GM23338 (cell line): ENCODE data around the gene RER1. TPM values are rescaled to one million over a fixed set of nuclear protein-coding genes. Genes with fewer than 3 reads are reported as not detected.

ENCODE experiments used
- ATAC-seq: fragments of 200-7000 bp; cut with Tn5 transposase; 3 replicates; pipeline ENCODE4 v1.9.1; 2020
- DNase-seq: peaks from one replicate; pipeline ENCODE4 v3.0.0-alpha.2; 2015; ENCODE audit warnings: low spot score
- H2AFZ ChIP-seq: fragments of 200-600 bp; sonication (generic); 2 replicates; pipeline ENCODE4 v1.8.0; 2016; ENCODE audit warnings: antibody characterized with exemption, mild to moderate bottlenecking, moderate library complexity
- H3F3A ChIP-seq: fragments of 200-600 bp; sonication (generic); replicated peaks from 2 replicates; pipeline ENCODE4 v1.8.0; 2017; ENCODE audit warnings: antibody characterized with exemption, mixed run types, low read depth
- H3K27ac ChIP-seq: fragments of 200-600 bp; sonication (generic); 2 replicates; pipeline ENCODE4 v1.6.1; 2016; ENCODE audit warnings: low read depth
- H3K27me3 ChIP-seq: fragments of 200-600 bp; sonication (generic); 2 replicates; pipeline ENCODE4 v1.8.0; 2016; ENCODE audit warnings: mild to moderate bottlenecking, mixed run types, moderate library complexity; ENCODE audit not compliant: insufficient read depth
- H3K36me3 ChIP-seq: fragments of 200-600 bp; sonication (generic); 2 replicates; pipeline ENCODE4 v1.8.0; 2016; ENCODE audit warnings: mild to moderate bottlenecking; ENCODE audit not compliant: insufficient read depth
- H3K4me1 ChIP-seq: fragments of 200-600 bp; sonication (generic); 2 replicates; pipeline ENCODE4 v1.8.0; 2016; ENCODE audit warnings: mild to moderate bottlenecking, moderate library complexity; ENCODE audit not compliant: insufficient read depth
- H3K4me2 ChIP-seq: fragments of 200-600 bp; sonication (generic); 2 replicates; pipeline ENCODE4 v1.7.1; 2017; ENCODE audit warnings: mixed run types
- H3K4me3 ChIP-seq: fragments of 200-600 bp; sonication (generic); 2 replicates; pipeline ENCODE4 v1.6.1; 2016; ENCODE audit warnings: mixed run types
- H3K79me2 ChIP-seq: fragments of 200-600 bp; sonication (generic); replicated peaks from 2 replicates; pipeline ENCODE4 v1.8.0; 2017; ENCODE audit warnings: mild to moderate bottlenecking; ENCODE audit not compliant: insufficient read depth
- H3K9me2 ChIP-seq: fragments of 200-600 bp; sonication (generic); 2 replicates; pipeline ENCODE4 v1.8.0; 2017; ENCODE audit not compliant: insufficient read depth
- H4K20me1 ChIP-seq: fragments of 200-600 bp; sonication (generic); replicated peaks from 2 replicates; pipeline ENCODE4 v1.8.0; 2017; ENCODE audit warnings: mild to moderate bottlenecking; ENCODE audit not compliant: insufficient read depth
- H3K27ac Mint-ChIP-seq: 2 replicates; pipeline ENCODE4 v1.8.0; 2020; ENCODE audit warnings: inconsistent platforms, mild to moderate bottlenecking, moderate library complexity, mixed read lengths
- H3K27me3 Mint-ChIP-seq: 3 replicates; pipeline ENCODE4 v1.8.0; 2022; ENCODE audit warnings: low read depth, mild to moderate bottlenecking, moderate library complexity, mixed read lengths, inconsistent platforms; ENCODE audit not compliant: insufficient read depth, poor library complexity
- H3K36me3 Mint-ChIP-seq: 3 replicates; pipeline ENCODE4 v1.8.0; 2021; ENCODE audit warnings: low read depth, mild to moderate bottlenecking, inconsistent platforms, moderate library complexity, mixed read lengths
- H3K4me1 Mint-ChIP-seq: 3 replicates; pipeline ENCODE4 v1.8.0; 2020; ENCODE audit warnings: mild to moderate bottlenecking, inconsistent platforms, mixed read lengths
- H3K4me3 Mint-ChIP-seq: 3 replicates; pipeline ENCODE4 v1.8.0; 2021; ENCODE audit warnings: moderate library complexity, mild to moderate bottlenecking, inconsistent platforms, mixed read lengths
- H3K9me3 Mint-ChIP-seq: 3 replicates; pipeline ENCODE4 v1.8.0; 2020; ENCODE audit warnings: moderate library complexity, mild to moderate bottlenecking, inconsistent platforms, mixed read lengths
- CREB1 ChIP-seq: fragments of 250-450 bp; sonication (Bioruptor Pico); IDR thresholded peaks from 2 replicates; pipeline ENCODE4 v1.5.0; 2020; ENCODE audit warnings: low read depth, mild to moderate bottlenecking, moderate library complexity
- ETS1 ChIP-seq: IDR thresholded peaks from 2 replicates; pipeline ENCODE4 v1.6.1; 2016; ENCODE audit warnings: antibody characterized with exemption
- EZH2 ChIP-seq: fragments of 200-600 bp; sonication (generic); IDR thresholded peaks from one replicate; pipeline ENCODE4 v1.8.0; 2017; ENCODE audit warnings: antibody characterized with exemption, mild to moderate bottlenecking, low read depth; ENCODE audit not compliant: unreplicated experiment
- JUNB ChIP-seq: IDR thresholded peaks from one replicate; pipeline ENCODE4 v1.6.1; 2016; ENCODE audit warnings: antibody characterized with exemption; ENCODE audit not compliant: unreplicated experiment
- ZNF331 ChIP-seq: fragments of 250-450 bp; sonication (Bioruptor Pico); IDR thresholded peaks from 2 replicates; pipeline ENCODE4 v1.5.0; 2020; ENCODE audit warnings: low read depth, mild to moderate bottlenecking, moderate library complexity
- ZNF462 ChIP-seq: fragments of 250-450 bp; sonication (Bioruptor Pico); IDR thresholded peaks from 2 replicates; pipeline ENCODE4 v1.5.0; 2020; ENCODE audit warnings: mild to moderate bottlenecking, moderate library complexity
- polyA plus RNA-seq: library from polyadenylated mRNA; unstranded; fragments of >200 nt; fragmentation: Nextera tagmentation; extraction: Ambion mirVana; gene quantifications from 2 replicates; pipeline ENCODE4 v1.2.1, GENCODE V29; 2016
- total RNA-seq: library from RNA; depleted of rRNA; stranded (reverse); fragments of >200 nt; shearing (Covaris generic); gene quantifications from 2 replicates; pipeline ENCODE4 v1.2.3, GENCODE V29; 2014
- TF ChIP-seq, protein P1 (sequence below): IDR thresholded peaks from one replicate; pipeline ENCODE4 v1.6.1; 2018; ENCODE audit warnings: antibody characterized with exemption; ENCODE audit not compliant: unreplicated experiment

The RER1 gene
- total and polyA plus RNA-seq, 2 experiments from 2014 or later: 58.4 to 99.5 TPM

DNA sequence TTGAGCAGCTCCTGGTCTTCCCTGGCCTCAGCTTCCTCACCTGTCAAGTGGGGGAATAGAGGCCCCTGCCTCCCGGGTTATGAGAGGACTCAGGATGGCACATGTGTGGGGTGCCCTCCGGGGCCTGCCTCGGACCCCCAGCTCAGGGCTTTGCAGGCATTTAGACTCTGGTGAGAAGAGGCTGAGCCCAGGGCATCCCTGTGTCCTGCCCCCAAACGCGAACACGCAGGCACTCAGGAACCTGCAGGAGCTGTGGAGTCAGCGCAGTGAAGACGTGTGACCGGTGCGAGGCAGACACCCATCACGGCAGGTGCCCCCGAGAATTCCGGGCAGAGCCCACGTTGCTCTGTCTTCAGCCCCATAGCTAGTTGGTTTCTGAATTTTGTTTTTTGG is 26.2 kb downstream of the RER1 start:
- H3K4me3 ChIP-seq: no peak overlapping the region

DNA sequence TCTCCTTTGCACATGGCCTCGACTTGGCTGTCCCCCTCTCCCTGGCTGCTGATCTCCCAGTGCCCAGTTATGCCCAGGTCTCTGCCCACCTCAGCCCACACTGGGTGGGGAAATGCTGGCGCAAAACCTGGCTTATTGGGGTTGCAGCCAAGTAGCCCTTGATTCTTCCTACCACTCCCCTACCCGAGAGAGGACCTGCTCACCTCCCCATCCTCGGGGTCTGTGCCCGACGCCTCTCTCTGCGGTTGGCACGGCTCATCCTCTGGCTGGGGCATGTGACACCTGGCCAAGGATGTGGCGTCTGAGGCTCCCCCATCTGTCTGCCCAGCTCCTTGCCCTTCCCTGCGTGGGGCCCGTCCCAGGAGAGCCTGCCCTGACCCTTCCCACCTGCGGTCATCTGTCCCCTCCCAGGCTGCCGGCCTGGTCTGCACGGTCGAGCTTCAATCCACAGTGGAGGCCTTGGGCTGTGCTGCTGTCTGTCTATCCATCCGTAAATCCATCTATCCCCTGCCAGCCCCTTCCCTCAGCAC is 27.2 kb downstream of the RER1 start:
- Histone ChIP-seq H3K36me3 (no peaks in the 10 kb centered on the region), H3K27ac (no peak overlapping the region), H3F3A (peaks cover 3% of the 10 kb centered on the region; the same call in 1 of the 2 replicates), H4K20me1 (no peaks in the 10 kb centered on the region), H2AFZ (no peak overlapping the region), H3K27me3 (no peaks in the 10 kb centered on the region), H3K9me2 (no peaks in the 10 kb centered on the region), H3K4me1 (peaks cover 4% of the 10 kb centered on the region; the same call in 1 of the 2 replicates), H3K79me2 (no peaks in the 10 kb centered on the region), H3K4me3 (no peak overlapping the region), H3K4me2 (no peak overlapping the region)
- no peak overlapping the region for H3K4me3 Mint-ChIP-seq
- peaks cover 17% of the 10 kb centered on the region for H3K27me3 Mint-ChIP-seq
- 0 out of 3 replicates have a peak, but pooled peaks cover 3% of the 10 kb centered on the region for H3K9me3 Mint-ChIP-seq
- ATAC-seq: no peak
- H3K27ac Mint-ChIP-seq: no peak overlapping the region
- no peak for DNase-seq
- H3K4me1 Mint-ChIP-seq: peaks cover 14% of the 10 kb centered on the region
- H3K36me3 Mint-ChIP-seq: no peaks in the 10 kb centered on the region
- no peak for TF ChIP-seq ZNF462 (CRISPR knock-in tag)
- no peak for TF ChIP-seq ZNF331
- no peak for TF ChIP-seq EZH2
- TF ChIP-seq CREB1 (CRISPR knock-in tag): no peak
- no peak for TF ChIP-seq JUNB
- TF ChIP-seq, protein P1, sequence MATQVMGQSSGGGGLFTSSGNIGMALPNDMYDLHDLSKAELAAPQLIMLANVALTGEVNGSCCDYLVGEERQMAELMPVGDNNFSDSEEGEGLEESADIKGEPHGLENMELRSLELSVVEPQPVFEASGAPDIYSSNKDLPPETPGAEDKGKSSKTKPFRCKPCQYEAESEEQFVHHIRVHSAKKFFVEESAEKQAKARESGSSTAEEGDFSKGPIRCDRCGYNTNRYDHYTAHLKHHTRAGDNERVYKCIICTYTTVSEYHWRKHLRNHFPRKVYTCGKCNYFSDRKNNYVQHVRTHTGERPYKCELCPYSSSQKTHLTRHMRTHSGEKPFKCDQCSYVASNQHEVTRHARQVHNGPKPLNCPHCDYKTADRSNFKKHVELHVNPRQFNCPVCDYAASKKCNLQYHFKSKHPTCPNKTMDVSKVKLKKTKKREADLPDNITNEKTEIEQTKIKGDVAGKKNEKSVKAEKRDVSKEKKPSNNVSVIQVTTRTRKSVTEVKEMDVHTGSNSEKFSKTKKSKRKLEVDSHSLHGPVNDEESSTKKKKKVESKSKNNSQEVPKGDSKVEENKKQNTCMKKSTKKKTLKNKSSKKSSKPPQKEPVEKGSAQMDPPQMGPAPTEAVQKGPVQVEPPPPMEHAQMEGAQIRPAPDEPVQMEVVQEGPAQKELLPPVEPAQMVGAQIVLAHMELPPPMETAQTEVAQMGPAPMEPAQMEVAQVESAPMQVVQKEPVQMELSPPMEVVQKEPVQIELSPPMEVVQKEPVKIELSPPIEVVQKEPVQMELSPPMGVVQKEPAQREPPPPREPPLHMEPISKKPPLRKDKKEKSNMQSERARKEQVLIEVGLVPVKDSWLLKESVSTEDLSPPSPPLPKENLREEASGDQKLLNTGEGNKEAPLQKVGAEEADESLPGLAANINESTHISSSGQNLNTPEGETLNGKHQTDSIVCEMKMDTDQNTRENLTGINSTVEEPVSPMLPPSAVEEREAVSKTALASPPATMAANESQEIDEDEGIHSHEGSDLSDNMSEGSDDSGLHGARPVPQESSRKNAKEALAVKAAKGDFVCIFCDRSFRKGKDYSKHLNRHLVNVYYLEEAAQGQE: no peak

More for the DNA sequence above, 26.2 kb downstream of the RER1 start:
- Histone ChIP-seq H3K27me3 (no peaks in the 10 kb centered on the region), H3K9me2 (no peaks in the 10 kb centered on the region), H3F3A (peaks cover 4% of the 10 kb centered on the region; the same call in 1 of the 2 replicates), H4K20me1 (no peaks in the 10 kb centered on the region), H3K4me1 (peaks cover 7% of the 10 kb centered on the region; the same call in 1 of the 2 replicates), H2AFZ (no peak overlapping the region), H3K4me2 (no peak overlapping the region), H3K27ac (no peak overlapping the region), H3K36me3 (no peaks in the 10 kb centered on the region), H3K79me2 (no peaks in the 10 kb centered on the region)
- ATAC-seq (no peak), DNase-seq (no peak)
- Mint-ChIP-seq H3K27me3 (peaks cover 18% of the 10 kb centered on the region), H3K27ac (no peak overlapping the region), H3K36me3 (no peaks in the 10 kb centered on the region), H3K4me3 (no peak overlapping the region), H3K4me1 (peaks cover 16% of the 10 kb centered on the region), H3K9me3 (0 out of 3 replicates have a peak, but pooled peaks cover under 1% of the 10 kb centered on the region)
- TF ChIP-seq CREB1 (CRISPR knock-in tag) (no peak), ETS1 (no peak)
